T-helper 2 cell (primary cell): ENCODE measurements around the gene GLIS1.

Experiments used
- DNase-seq, 5 experiments: peaks; one replicate each; pipeline versions ENCODE4 v3.0.0 to v3.0.0-alpha.2; 2012 to 2022

The GLIS1 gene

DNA sequence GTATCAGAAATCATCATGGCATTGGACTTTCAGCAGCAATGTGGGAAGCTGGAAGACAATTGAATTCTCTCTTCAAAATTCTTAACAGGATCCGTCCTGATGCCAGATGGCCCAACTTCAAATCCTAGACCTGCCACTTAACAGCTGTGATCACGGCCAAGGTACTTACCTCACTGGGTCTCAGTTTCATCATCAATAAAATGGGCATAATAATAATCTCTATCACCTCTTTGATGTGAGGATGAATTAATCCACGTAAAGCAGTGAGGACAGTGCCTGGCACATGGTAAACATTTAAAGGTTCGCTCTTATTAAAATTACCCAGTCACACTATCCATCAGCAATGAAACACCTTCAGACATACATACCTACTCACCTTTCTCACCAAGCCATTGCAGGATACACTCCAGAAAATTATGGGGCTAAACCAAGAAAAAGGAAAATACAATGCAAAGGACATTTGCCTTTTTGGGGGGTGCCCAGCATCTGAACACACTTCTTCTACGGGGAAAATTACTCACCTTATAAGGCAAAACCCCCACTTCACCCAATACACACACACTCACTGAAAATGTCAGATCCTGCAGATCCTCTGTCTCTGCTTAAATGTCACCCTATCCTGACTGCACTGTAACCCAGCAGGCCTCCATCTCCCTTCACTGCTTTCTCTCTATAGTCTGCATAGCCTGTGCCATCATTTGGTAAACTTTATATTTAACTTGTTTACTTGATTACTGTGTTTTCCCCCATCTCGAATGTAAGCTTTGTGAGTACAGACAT, 21.7 kb downstream of the GLIS1 start:
- no peak for DNase-seq

DNA sequence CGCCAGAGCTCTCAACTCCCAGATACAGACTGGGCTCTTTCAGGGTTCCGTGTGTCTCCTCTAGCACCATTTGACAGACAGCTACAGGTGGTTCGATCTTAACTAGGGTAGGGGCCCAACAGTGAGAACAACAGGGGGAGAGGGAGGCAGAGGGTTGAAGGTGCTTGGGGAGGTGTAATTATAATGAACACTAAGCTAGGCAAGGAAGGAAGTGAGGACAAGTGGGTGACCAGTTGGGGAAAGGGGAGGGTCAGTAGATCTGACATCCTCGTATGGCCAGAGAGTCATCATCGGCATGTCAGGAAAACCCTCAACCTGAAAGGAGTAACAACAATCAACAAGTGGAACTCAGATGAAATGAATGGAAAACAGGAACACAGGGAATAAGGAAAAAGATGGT, 22.8 kb downstream of the GLIS1 start:
- DNase-seq = no peak

DNA sequence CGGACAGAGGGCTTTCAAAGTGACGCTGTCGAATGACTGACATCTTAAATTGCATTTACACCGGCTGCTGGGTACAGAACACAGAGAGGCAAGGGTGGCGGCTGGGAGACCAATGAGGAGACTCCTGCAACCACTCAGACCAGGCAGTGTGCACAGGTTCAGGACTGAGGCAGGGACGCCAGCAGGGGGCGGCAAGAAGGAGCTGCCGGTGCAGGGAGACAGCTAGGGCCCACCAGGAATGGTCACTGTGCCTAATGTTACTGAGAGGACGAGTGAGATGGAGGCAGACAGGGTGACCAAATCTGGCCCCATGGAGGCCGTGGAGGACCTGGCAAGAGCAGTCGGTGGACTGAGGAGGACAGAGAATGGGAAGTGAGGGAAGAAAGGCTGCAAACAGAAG, 23.5 kb downstream of the GLIS1 start:
- DNase-seq = no peak

DNA sequence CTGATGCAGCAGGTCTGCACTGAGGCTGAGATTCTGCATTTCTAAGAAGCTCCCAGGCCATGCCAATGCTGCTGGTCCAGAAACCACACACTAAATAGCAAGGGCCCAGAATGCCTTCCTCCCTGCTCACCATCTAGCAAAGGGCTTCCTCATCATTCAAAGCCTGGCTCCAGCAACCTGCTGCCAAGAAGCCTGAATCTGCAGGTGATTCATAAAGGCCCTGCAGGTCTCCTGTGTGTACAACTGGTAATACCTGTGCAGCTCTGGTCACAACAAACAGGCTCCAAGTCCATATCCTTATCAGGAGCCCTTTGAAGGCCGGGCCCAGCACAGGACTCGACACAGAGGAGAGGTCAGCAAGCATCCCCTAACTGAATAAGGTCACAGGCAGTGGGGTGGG, 26.7 kb downstream of the GLIS1 start:
- DNase-seq = no peak

DNA sequence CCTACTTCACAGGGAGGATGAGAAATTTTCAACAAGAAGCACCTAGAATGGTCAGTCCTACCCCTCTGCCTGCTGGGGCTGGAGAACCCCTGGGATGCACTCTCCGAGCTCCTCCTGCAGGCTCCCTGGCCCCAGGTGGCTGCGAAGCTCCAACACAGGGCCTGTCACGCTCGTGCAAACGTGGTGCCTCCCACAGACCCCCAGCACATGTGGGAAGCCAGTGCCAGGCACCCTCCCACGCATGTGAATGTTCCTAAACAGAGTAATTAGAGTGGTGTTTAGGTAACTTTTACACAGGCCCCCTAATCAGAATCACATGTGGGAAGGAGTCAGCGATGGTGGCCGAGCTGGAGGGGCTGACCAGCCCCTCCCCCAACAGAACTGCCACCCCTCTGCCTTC, 28.4 kb downstream of the GLIS1 start:
- DNase-seq = no peak

DNA sequence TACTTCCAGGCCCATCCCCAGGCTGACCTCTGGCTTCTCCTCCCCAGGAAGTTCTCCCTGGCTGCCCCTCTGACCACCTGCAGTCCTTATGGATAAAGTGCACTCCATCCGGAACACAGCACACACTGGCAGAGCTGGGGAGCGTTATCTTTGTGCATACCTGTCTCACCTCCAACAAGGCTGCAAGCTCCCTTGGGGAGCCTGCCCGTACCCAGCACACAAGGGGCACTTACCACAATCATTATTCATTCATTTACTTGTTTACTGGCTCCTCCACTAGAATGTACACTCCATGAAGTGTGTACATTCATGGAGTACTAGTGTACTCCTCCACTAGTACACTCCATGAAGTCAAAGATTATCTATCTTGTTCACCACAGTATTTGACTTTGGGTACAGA, 30.3 kb downstream of the GLIS1 start:
- no peak for DNase-seq

DNA sequence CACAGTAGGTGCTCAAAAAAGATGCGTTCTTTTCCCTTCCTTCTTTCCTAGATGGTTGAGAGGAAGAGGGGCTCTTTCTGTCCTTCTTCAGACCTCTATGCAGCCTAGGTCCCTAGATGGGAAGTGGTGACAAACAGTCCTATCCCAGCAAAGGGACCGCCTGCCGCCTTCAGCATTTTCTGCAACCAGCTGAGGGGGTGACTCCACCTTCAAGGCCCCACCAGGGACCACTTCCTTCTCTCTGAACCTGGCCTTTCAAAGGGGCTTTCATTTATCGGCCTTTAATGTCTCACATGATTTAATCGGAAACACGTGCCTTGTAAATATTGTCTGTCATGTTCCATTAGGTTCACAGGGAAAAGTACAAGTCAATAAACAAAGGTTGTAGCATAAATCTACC, 32.6 kb downstream of the GLIS1 start:
- no peak for DNase-seq

DNA sequence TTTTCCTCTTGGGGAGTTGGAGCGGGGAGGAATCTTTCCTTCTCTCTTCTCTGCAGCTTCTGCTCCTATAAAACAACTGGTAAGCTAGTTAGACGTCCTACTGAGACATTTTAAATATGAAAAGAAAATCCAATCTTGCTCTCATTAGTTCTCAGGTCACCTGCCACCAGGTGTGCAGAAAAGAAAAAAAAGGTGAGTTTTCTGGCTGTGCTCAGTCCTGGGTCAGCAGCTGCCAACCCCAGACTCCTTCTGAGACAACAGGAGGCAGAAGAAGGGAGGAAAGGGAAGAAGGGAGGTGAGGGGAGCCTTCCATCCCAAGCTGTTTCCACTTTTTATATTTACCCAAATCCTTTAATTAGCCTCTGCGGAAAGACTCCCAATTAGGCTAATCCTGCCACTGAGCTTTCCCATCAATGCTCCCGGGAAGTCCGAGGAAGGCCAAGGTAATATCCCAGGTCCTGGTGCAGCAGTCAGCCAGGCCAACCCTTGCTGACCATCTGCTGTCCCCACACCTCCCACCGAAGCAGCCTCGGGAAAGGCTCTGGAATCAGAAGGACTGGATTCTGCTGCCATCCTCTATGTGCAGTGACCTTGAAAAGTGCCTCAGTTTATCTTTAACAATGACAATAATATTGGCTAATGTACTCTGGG, 33.4 kb downstream of the GLIS1 start:
- DNase-seq = no peak

DNA sequence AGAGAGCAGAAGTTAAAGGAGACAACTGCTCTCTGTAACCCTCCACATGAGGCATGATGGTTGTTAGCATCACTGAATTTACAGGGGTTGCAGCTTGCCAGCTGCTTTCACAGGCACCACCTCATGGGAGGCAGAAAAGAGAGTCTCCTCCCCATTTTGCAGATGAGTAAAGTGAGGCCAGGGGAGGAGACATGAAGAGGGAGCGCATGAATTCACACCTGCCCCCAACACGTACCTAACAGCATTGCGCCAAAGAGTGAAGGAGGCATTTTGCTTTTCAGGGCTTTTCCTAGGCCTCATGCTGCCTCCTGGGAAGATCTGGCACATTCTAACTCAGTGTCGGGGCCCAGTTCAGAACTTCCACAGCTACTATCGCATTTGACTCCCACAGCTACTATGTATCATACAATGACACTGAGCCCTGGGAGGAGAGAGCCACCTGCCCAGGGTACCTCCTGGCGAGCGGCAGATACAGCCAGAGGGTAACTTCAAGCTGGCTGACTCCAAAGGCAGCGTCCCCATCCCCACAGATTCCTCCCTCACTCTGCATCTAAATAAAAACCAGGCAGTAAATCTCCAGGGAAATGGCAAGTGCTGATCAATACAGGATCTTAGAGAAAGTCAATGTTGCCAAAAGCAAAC, 34.0 kb downstream of the GLIS1 start:
- DNase-seq = no peak

DNA sequence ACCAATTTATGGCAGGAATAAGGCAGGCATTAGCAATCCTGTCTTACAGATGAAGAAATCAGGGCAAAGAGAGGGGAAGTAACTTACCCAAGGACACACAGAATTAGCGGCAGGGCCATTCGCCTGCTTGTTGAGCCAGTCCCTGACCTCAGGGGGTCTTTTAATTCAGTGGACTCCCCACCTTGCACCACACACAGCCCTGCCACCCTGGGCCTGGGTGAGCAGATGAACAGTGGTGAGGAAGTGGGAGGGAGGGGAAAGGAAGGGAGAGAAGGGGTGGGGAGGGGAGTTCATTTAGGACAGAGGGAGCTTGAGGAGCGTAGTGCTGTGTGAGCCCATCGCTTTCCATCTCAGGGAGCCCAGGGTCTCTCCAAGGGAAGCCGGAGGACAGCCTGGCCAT, 34.7 kb downstream of the GLIS1 start:
- DNase-seq = no peak

DNA sequence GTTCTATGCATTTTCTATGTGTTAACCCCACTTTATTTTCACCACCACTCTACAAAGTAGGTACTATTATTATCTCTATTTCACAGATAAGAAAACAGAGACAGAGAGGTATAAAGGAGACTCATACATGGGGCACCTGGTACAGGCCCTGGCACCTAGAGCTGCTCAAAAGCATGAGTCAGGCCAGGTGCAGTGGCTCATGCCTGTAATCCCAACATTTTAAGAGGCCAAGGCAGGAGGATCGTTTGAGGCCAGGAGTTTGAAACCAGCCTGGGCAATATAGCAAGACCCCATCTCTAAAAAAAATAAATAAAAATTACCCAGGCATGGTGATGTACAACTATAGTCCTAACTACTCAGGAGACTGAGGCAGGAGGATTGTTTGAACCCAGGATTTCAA, 35.8 kb downstream of the GLIS1 start:
- DNase-seq = no peak

DNA sequence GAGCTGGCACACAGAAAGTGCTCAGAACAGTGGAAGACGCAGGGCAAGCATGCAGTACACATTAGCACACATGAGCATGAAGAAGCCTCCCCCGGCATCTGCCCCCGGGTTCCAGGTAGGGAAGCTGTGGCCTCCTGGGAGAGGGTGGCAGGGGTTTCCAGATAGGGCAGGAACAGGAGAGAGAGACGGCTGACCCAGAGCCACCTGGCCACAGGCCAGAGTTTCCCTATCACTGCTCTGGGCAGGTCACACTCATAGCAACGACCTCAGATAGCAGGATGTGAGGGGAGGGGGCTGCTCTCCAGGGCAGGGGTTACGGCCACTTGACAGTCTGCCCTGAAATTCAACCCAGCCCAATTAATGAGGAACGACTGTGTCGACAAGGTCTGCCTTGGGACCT, 36.6 kb downstream of the GLIS1 start:
- DNase-seq = no peak

DNA sequence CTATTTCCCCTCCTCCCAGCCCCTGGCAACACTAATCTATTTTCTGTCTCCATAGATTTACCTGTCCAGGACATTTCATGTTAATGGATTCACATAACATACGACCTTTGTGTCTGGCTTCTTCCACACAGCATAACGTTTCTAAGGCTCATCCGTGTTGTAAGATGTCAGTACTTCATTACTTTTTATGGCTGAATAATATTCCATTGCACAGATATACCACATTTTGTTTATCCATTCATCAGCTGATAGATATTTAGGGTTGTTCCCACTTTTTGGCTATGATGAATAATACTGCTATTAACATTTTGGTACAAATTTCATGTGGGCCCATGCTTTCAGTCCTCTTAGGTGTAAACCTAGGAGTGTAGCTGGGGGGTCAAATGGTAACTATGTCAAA, 38.2 kb downstream of the GLIS1 start:
- no peak for DNase-seq

DNA sequence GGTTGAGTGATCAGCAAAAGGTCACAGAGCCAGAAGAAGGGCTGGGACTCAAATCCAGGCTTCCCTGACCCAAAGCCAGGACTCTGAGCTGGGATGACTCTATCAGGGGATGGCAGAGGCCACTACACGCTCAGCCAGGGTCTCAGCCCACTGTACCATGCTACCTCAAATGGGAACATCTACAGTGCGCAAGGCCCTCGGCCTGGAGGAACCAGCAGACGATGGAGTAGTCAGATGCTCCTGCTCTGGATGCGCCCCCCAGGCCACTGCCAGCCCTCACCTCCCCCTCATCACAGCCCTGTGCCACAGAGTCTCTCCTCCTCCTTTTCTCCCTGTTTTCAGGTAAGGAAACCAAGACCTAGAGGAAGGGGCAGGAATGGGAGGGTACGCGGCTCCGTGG, 39.0 kb downstream of the GLIS1 start:
- DNase-seq = no peak

DNA sequence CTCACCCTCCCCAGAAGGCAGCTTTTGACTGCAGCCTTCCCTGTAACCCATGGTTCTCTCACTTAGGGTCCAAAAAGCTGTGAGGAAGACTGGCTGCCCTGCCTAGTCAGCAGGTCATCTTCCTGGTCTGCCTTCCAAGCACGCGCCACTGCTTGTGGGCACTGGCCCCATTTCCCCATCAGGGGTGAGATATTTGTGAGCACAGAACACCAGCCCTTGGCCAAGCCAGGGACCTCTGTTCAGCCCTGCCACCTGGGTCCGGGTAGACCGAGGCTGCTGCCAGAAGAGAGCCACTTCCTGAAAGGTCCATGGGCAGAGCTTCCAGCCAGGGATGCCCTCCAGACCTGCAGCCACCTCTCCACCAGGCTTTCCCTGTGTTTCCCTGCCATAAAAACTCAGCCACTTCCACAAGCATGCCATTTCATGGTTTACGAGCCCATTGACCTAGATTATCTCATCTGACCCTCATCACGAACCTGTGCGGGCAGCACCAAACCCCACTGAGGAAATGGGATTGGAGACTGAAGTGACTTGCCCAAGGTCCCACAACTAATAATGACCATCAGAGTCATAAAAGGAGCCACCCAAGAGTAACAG, 40.5 kb downstream of the GLIS1 start:
- DNase-seq = no peak

DNA sequence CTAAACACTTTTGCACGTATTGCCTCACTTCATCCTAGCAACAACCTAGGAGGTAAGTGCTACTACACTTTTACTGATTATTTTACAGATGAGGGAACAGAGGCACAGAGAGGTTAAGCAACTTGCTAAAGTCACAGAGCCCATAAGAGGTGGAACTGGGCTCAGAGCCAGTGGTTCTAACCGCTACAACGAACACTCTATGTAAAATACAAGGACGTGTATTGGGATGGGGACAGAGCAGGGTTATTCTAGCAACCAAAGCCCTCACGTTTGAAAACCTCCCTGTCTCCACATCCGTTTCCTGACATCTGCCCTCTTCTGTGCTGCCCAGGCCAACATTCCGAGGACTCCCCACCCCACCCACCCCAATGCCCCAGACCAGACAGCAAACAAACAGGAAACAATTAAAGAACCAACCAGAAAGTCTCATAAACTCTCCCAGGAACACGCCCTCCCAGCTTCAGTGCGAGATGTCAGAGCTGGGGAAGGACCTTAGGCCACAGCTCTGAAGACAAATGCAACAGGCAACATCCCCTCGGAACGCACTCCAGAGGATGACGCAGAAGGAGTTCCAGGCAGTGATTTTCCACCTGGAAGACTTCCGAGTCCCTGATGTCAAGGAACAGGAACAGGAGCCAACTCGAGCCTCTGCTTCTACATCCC, 41.1 kb downstream of the GLIS1 start:
- DNase-seq = no peak

DNA sequence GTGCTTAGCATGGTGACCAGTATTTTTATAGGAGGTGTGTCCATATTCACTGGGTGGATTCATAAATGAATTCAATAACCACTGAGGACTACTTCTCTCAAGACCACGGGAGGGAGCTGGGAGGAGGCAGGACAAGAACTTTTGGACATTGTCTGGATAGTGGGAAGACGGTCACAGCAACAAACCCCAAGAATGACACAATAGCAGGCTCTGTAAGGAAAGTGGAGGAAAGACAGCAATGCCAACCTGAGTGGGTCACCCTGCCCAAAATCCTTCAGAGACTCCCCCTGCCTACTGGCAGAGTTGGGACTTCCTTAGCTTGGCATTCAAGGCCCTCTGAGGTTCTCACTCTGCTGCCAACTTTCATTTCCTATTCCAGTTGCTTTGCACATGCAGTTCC, 42.0 kb downstream of the GLIS1 start:
- DNase-seq = no peak

DNA sequence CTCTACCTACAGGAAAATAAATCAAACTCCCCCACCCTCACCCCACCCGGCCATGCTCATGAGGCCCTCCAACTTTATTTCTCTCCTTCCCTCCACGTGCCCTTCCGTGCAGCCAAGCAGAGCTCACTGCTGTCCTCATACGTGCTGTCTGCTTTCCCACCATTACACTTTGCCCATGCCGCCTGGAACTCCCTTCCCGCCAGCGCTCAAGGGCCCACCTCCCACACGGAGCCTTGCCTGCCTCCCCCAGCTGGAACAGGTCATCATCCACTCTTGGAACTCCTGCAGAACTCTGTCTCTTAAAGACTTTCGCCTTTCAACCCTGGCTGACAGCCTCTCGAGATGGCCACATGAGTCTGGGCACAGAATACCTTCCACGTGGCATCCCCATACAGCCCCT, 42.4 kb downstream of the GLIS1 start:
- DNase-seq = no peak

DNA sequence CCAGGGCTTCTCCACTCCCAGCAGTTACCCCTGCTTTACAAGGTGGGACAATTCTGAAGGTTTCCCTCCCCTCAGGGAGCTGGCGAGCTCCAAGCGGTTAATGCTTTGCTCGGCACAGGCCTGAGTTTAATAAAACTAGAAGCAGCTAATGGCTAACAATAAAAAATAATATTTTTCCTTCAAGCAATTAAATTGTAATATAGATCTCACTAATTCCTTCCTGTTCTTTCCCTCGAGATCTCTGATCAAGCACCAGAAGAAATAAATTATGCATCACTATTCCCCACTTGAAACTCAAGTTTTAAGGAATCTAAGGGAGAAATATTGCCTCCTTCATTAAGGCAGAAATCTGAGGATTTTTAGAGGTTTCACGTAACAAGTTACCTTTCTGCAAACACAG, 42.9 kb downstream of the GLIS1 start:
- DNase-seq = no peak

DNA sequence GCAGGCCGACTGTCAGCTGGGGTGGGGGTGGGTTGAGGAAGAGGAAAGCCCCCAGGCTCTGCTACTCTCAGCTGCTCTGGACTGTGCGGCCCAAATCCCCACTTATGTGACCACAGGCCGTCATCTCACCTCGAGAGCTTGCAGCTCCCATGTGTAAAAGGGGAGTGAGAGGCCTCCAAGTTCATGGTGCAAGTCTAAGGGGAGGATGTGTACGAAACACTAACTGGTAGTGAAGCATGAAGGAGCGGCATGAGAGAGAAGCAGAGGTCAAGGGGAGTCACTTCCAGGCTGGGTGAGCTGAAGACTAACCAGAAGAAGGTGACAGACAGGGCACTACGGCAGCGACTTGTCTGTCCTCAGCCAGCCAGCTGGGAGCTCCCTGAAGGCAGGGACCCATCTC, 43.8 kb downstream of the GLIS1 start:
- no peak for DNase-seq

DNA sequence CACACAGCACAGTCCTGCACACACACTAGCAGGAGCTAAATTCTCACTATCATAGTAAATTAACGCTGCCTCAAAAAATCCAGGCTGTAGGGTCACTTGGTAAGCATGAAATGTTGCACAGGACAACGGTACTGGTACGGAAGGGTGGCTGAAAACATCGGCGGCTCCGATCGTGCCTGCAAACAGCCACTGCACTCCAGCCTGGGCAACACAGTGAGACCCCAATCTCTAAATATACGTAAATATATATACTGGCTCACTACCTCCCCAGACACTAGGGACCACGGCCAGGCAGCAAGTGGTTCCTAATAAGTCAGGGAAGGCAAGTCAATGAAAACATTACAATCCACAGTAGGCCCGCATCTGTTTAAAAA, 44.3 kb downstream of the GLIS1 start:
- no peak for DNase-seq

DNA sequence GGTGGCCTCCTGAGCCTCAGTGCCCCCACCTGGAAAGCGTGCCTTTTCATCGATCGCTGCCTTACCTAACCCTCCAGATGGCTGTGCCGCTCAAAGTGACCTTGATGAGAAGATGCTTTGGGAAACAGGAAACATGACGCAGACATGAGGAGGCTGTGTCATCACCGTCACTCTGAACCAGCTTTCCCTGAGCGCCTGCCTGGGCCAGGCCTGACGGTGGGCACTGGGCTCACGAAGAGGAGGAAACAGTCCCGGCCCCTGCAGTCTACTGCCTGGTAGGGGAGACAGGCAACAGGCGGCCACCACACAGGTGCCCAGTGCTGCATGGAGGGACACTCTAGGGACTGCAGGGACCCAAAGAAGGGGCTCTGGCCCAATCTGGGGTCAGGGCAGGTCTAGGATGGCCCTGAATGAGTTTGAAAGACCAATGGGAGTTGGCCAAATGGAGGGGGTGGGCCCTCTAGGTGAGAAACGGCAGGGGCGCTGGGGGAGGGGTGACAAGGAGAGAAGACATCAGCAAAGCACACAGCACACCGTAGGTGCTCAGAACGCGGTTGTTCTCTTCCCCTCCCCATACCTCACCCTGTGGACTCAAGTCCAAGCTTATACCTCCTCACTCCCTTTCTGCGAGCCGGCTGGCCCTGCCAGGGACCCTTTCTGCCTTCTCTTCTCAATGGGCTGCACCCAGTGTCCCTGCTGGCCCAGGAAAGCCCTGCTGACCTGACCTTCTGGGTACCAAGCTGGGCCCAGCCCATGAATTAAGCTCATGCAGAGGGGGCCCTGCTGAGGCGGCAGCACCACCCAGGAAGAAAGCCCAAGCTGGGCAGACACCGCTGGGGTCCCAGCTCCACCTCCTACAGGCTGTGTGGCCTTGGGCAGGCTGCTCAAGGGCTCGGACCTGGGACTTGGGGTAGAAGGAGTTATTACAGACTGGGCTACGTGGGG, 44.9 kb downstream of the GLIS1 start:
- no peak for DNase-seq
